ENCODE measurements around the gene USP8.

USP8 gene

DNA sequence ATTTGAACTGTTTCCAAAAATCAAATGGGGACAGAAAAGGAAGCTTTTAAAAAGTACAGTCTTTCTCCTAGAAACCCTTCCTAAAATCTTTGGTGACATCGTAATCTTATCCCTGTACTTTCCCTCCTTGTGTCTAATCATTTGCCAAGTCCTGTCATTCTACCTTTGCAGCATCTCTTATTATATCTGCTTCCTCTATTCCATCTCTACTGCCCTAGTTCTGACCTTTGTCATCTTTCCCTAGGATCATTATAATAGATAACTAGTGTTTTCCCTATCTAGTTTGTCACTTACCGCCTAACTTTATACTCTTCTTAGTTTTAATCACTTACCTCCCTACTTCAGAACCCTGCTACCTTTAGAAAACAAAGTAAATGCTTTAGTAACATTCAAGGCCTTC is 11.6 kb downstream of the USP8 start:
- Histone ChIP-seq H3K36me3 (peaks cover 35% of the 10 kb centered on the region), H3K4me3 (ENCODE audit: low read depth, low read length) (no peak overlapping the region), H3K27me3 (ENCODE audit: insufficient read depth, low read depth, severe bottlenecking) (no peaks in the 10 kb centered on the region), H3K9me3 (ENCODE audit: severe bottlenecking) (no peaks in the 10 kb centered on the region), H3K27ac (no peak overlapping the region)
- no peak for DNase-seq
- TF ChIP-seq, protein P1, sequence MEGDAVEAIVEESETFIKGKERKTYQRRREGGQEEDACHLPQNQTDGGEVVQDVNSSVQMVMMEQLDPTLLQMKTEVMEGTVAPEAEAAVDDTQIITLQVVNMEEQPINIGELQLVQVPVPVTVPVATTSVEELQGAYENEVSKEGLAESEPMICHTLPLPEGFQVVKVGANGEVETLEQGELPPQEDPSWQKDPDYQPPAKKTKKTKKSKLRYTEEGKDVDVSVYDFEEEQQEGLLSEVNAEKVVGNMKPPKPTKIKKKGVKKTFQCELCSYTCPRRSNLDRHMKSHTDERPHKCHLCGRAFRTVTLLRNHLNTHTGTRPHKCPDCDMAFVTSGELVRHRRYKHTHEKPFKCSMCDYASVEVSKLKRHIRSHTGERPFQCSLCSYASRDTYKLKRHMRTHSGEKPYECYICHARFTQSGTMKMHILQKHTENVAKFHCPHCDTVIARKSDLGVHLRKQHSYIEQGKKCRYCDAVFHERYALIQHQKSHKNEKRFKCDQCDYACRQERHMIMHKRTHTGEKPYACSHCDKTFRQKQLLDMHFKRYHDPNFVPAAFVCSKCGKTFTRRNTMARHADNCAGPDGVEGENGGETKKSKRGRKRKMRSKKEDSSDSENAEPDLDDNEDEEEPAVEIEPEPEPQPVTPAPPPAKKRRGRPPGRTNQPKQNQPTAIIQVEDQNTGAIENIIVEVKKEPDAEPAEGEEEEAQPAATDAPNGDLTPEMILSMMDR (IDR thresholded peaks at IDR 0.05; ENCODE audit: low read depth, low read length) = no peak

- peaks cover 46% of the 10 kb centered on the region for H3K36me3 ChIP-seq
- no peaks in the 10 kb centered on the region for H3K9me3 ChIP-seq (ENCODE audit: severe bottlenecking)
- DNase-seq = no peak
- TF ChIP-seq, protein P1 (IDR thresholded peaks at IDR 0.05; ENCODE audit: low read depth, low read length) = no peak
- H3K4me3 ChIP-seq (ENCODE audit: low read depth, low read length) = no peak overlapping the region
- H3K27me3 ChIP-seq (ENCODE audit: insufficient read depth, low read depth, severe bottlenecking) = no peaks in the 10 kb centered on the region
- no peak overlapping the region for H3K27ac ChIP-seq
Observed at GRCh38 chr15:50438251-50438650, 14.0 kb downstream of the USP8 start.

DNA sequence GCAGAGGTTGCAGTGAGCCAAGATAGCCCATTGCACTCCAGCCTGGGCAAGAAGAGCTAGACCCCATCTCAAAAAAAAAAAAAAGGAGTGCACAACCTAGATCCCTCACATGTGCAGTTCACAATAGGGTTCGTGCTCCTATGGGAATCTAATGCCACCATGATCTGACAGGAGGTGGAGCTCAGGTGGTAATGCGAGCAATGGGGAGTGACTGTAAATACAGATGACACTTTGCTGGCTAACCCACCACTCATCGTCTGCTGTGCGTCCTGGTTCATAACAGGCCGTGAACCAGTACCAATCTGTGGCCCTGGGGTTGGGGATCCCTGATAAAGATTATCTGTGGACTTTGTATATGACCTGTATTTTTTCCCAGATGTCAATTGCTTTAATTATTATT is 16.7 kb downstream of the USP8 start:
- Histone ChIP-seq H3K9me3 (ENCODE audit: severe bottlenecking) (no peaks in the 10 kb centered on the region), H3K4me3 (ENCODE audit: low read depth, low read length) (no peak overlapping the region), H3K36me3 (peaks cover 44% of the 10 kb centered on the region), H3K27ac (no peak overlapping the region), H3K27me3 (ENCODE audit: insufficient read depth, low read depth, severe bottlenecking) (no peaks in the 10 kb centered on the region)
- TF ChIP-seq, protein P1 (IDR thresholded peaks at IDR 0.05; ENCODE audit: low read depth, low read length) = no peak
- DNase-seq = no peak

- H3K27me3 ChIP-seq (ENCODE audit: insufficient read depth, low read depth, severe bottlenecking) = no peaks in the 10 kb centered on the region
- no peak overlapping the region for H3K27ac ChIP-seq
- no peak overlapping the region for H3K4me3 ChIP-seq (ENCODE audit: low read depth, low read length)
- no peak for DNase-seq
- TF ChIP-seq, protein P1 (IDR thresholded peaks at IDR 0.05; ENCODE audit: low read depth, low read length) = no peak
- no peaks in the 10 kb centered on the region for H3K9me3 ChIP-seq (ENCODE audit: severe bottlenecking)
- H3K36me3 ChIP-seq = peaks cover 13% of the 10 kb centered on the region
Observed at GRCh38 chr15:50452927-50453326, 28.7 kb downstream of the USP8 start.

- H3K27ac ChIP-seq = no peak overlapping the region
- TF ChIP-seq, protein P1 (IDR thresholded peaks at IDR 0.05; ENCODE audit: low read depth, low read length) = no peak
- H3K36me3 ChIP-seq = peaks cover 33% of the 10 kb centered on the region
- no peaks in the 10 kb centered on the region for H3K27me3 ChIP-seq (ENCODE audit: insufficient read depth, low read depth, severe bottlenecking)
- no peak for DNase-seq
- H3K9me3 ChIP-seq (ENCODE audit: severe bottlenecking) = no peaks in the 10 kb centered on the region
- no peak overlapping the region for H3K4me3 ChIP-seq (ENCODE audit: low read depth, low read length)
Observed at GRCh38 chr15:50458348-50459112, 34.3 kb downstream of the USP8 start.
